H1 (cell line): Measurements from ENCODE around the gene OVCH1. TPM values are rescaled to one million over a fixed set of nuclear protein-coding genes. Genes with fewer than 3 reads are reported as not detected.

ENCODE experiments used
- CTCF ChIA-PET: fragments of 300-600 bp; sonication (Branson Sonifier 250); formaldehyde crosslinking; loops from one replicate; lab custom pipeline; 2021; ENCODE audit not compliant: partially characterized antibody; lab: Charles Lee
- POLR2A ChIA-PET: fragments of 300-600 bp; sonication (Branson Sonifier 250); formaldehyde crosslinking; loops from one replicate; lab custom pipeline; 2021; ENCODE audit warnings: inconsistent platforms; ENCODE audit not compliant: partially characterized antibody; lab: Charles Lee
- DNase-seq, 2 experiments: peaks; one replicate each; pipeline versions ENCODE4 v3.0.0 to v3.0.0-alpha.2; 2010 to 2022; ENCODE audit warnings: low spot score in 2 of 2, low read depth in 1 of 2, mixed read lengths in 1 of 2
- FAIRE-seq: peaks from 2 replicates; lab custom pipeline; 2011; peaks lifted over from hg19 to GRCh38; lab: Jason Lieb, UNC
- H2AFZ ChIP-seq: 2 replicates; pipeline ENCODE4 v1.8.1; 2012; ENCODE audit warnings: low read length, inconsistent platforms
- H2AK5ac ChIP-seq: 2 replicates; pipeline ENCODE4 v1.6.1; 2013; ENCODE audit warnings: low read depth, low read length
- H2BK120ac ChIP-seq: replicated peaks from 2 replicates; pipeline ENCODE3; 2013; ENCODE audit warnings: low read depth, low read length, inconsistent platforms
- H2BK12ac ChIP-seq: 2 replicates; pipeline ENCODE4 v1.6.1; 2013; ENCODE audit warnings: low read depth, low read length
- H2BK15ac ChIP-seq: 2 replicates; pipeline ENCODE4 v1.6.1; 2013; ENCODE audit warnings: low read length
- H2BK20ac ChIP-seq: 2 replicates; pipeline ENCODE4 v1.6.1; 2013; ENCODE audit warnings: low read length
- H2BK5ac ChIP-seq: 2 replicates; pipeline ENCODE4 v1.6.1; 2013; ENCODE audit warnings: low read depth, low read length
- H3K14ac ChIP-seq: 2 replicates; pipeline ENCODE4 v1.6.1; 2013; ENCODE audit warnings: inconsistent platforms; ENCODE audit not compliant: insufficient read length
- H3K18ac ChIP-seq: 2 replicates; pipeline ENCODE4 v1.6.1; 2013; ENCODE audit warnings: low read length; ENCODE audit errors: extremely low read depth
- H3K23ac ChIP-seq: 2 replicates; pipeline ENCODE4 v1.6.1; 2013; ENCODE audit warnings: inconsistent platforms; ENCODE audit not compliant: insufficient read length
- H3K23me2 ChIP-seq: 2 replicates; pipeline ENCODE4 v1.6.1; 2013; ENCODE audit warnings: low read depth, low read length
- H3K27ac ChIP-seq: 2 replicates; pipeline ENCODE4 v1.6.1; 2011; ENCODE audit warnings: low read depth, low read length, inconsistent platforms
- H3K27me3 ChIP-seq, 4 experiments: replicated peaks in 1 of 4; 1 replicate in 1 of 4; 2 replicates in 3 of 4; pipeline versions ENCODE4 v1.6.1 to v1.8.1; 2011 to 2013; ENCODE audit warnings: low read length in 3 of 4, mild to moderate bottlenecking in 3 of 4, inconsistent platforms in 2 of 4, mixed read lengths in 2 of 4, moderate library complexity in 1 of 4; ENCODE audit not compliant: control insufficient read depth in 3 of 4, insufficient read depth in 3 of 4; ENCODE audit errors: extremely low read depth in 1 of 4
- H3K36me3 ChIP-seq, 4 experiments: 2 replicates each; pipeline versions ENCODE4 v1.6.1 to v1.8.1; 2011 to 2013; ENCODE audit warnings: mild to moderate bottlenecking in 4 of 4, low read length in 3 of 4, moderate library complexity in 2 of 4, control low read depth in 1 of 4, inconsistent platforms in 1 of 4; ENCODE audit not compliant: insufficient read depth in 4 of 4, control insufficient read depth in 2 of 4
- H3K4ac ChIP-seq: replicated peaks from 2 replicates; pipeline ENCODE3; 2013; ENCODE audit warnings: low read length, low read depth, mixed read lengths, inconsistent platforms; ENCODE audit not compliant: insufficient read length
- H3K4me1 ChIP-seq, 4 experiments: replicated peaks in 1 of 4; 1 replicate in 1 of 4; 2 replicates in 3 of 4; pipeline versions ENCODE4 v1.6.1 to v1.8.1; 2011 to 2013; ENCODE audit warnings: low read length in 3 of 4, inconsistent platforms in 2 of 4, mixed read lengths in 1 of 4; ENCODE audit not compliant: insufficient read depth in 4 of 4, control insufficient read depth in 3 of 4
- H3K4me2 ChIP-seq, 2 experiments: 2 replicates each; pipeline versions ENCODE4 v1.6.1 to v1.8.1; 2011 to 2013; ENCODE audit warnings: low read depth in 2 of 2, low read length in 2 of 2, control low read depth in 1 of 2, inconsistent platforms in 1 of 2, mild to moderate bottlenecking in 1 of 2; ENCODE audit not compliant: insufficient read depth in 1 of 2
- H3K4me3 ChIP-seq, 4 experiments: fragments of 200-600, 300-600 bp in 1 of 4; sonication (generic), shearing (Covaris generic), sonication (Bioruptor Twin) in 1 of 4; 2 replicates each; pipeline versions ENCODE4 v1.5.1 to v1.8.1; 2011 to 2016; ENCODE audit warnings: low read length in 4 of 4, low read depth in 3 of 4, control low read depth in 2 of 4, inconsistent platforms in 2 of 4, mild to moderate bottlenecking in 2 of 4, mixed read lengths in 1 of 4, moderate library complexity in 1 of 4; ENCODE audit not compliant: insufficient read depth in 2 of 4; ENCODE audit errors: extremely low read depth in 1 of 4
- H3K56ac ChIP-seq: replicated peaks from 2 replicates; pipeline ENCODE3; 2013; ENCODE audit warnings: low read depth, mild to moderate bottlenecking, mixed read lengths, low read length, inconsistent platforms; ENCODE audit not compliant: insufficient read length
- H3K79me1 ChIP-seq: 2 replicates; pipeline ENCODE4 v1.6.1; 2013; ENCODE audit warnings: low read depth, low read length, control low read depth
- H3K79me2 ChIP-seq, 2 experiments: 2 replicates each; pipeline versions ENCODE4 v1.6.1 to v1.8.1; 2012 to 2013; ENCODE audit warnings: low read length in 2 of 2, mild to moderate bottlenecking in 2 of 2, inconsistent platforms in 1 of 2; ENCODE audit not compliant: insufficient read depth in 2 of 2, control insufficient read depth in 1 of 2
- H3K9ac ChIP-seq, 4 experiments: replicated peaks in 1 of 4; 1 replicate in 1 of 4; 2 replicates in 3 of 4; pipeline versions ENCODE4 v1.6.1 to v1.8.1; 2011 to 2013; ENCODE audit warnings: low read depth in 3 of 4, low read length in 3 of 4, control low read depth in 2 of 4, mild to moderate bottlenecking in 2 of 4, moderate library complexity in 2 of 4, inconsistent platforms in 1 of 4; ENCODE audit errors: extremely low read depth in 1 of 4
- H3K9me3 ChIP-seq, 2 experiments: 2 replicates each; pipeline versions ENCODE4 v1.6.1 to v1.8.1; 2012 to 2013; ENCODE audit warnings: mild to moderate bottlenecking in 2 of 2, moderate library complexity in 2 of 2, control low read depth in 1 of 2, inconsistent platforms in 1 of 2, low read depth in 1 of 2, low read length in 1 of 2, mixed read lengths in 1 of 2; ENCODE audit not compliant: insufficient read depth in 2 of 2
- H4K20me1 ChIP-seq, 2 experiments: replicated peaks in 1 of 2; 2 replicates each; pipeline versions ENCODE3 to v1.8.1; 2011 to 2013; ENCODE audit warnings: inconsistent platforms in 2 of 2, low read length in 2 of 2, mild to moderate bottlenecking in 1 of 2; ENCODE audit not compliant: insufficient read depth in 2 of 2, control insufficient read depth in 1 of 2
- H4K5ac ChIP-seq: 2 replicates; pipeline ENCODE4 v1.6.1; 2013; ENCODE audit warnings: low read length, low read depth, mixed read lengths, inconsistent platforms; ENCODE audit not compliant: insufficient read length
- H4K8ac ChIP-seq: 2 replicates; pipeline ENCODE4 v1.8.0; 2013; ENCODE audit warnings: mild to moderate bottlenecking, moderate library complexity, low read length, inconsistent platforms; ENCODE audit not compliant: insufficient read depth; ENCODE audit errors: extremely low read depth
- H4K91ac ChIP-seq: replicated peaks from 2 replicates; pipeline ENCODE3; 2013; ENCODE audit warnings: low read length, mixed read lengths, inconsistent platforms; ENCODE audit not compliant: insufficient read length
- ATF2 ChIP-seq: IDR thresholded peaks from 2 replicates; pipeline ENCODE4 v1.6.1; 2012; ENCODE audit warnings: low read length, inconsistent platforms
- BACH1 ChIP-seq: IDR thresholded peaks from 2 replicates; pipeline ENCODE4 v1.6.1; 2012; ENCODE audit warnings: low read length, improper control_type of control experiment
- BCL11A ChIP-seq, 2 experiments: IDR thresholded peaks; one replicate each; pipeline ENCODE4 v1.6.1; 2011; ENCODE audit warnings: low read depth in 2 of 2, low read length in 2 of 2, mild to moderate bottlenecking in 2 of 2
- NANOG ChIP-seq: IDR thresholded peaks from 2 replicates; pipeline ENCODE4 v1.6.1; 2011; ENCODE audit warnings: low read length, low read depth, mild to moderate bottlenecking, inconsistent platforms; ENCODE audit not compliant: insufficient read depth, poor library complexity, severe bottlenecking
- PHF8 ChIP-seq: fragments of 200-600 bp; sonication (generic); conservative IDR thresholded peaks from 2 replicates; pipeline ENCODE4 v1.7.1; 2012; ENCODE audit warnings: low read depth, mild to moderate bottlenecking, inconsistent platforms, low read length, moderate library complexity
- POLR2A ChIP-seq, 2 experiments: IDR thresholded peaks; 1 replicate in 1 of 2; 2 replicates in 1 of 2; pipeline ENCODE4 v1.6.1; 2011; ENCODE audit warnings: low read depth in 2 of 2, low read length in 2 of 2, mild to moderate bottlenecking in 2 of 2; ENCODE audit errors: control extremely low read depth in 1 of 2
- POU5F1 ChIP-seq: IDR thresholded peaks from 2 replicates; pipeline ENCODE4 v1.6.1; 2011; ENCODE audit warnings: low read depth, mild to moderate bottlenecking, low read length, moderate library complexity
- SAP30 ChIP-seq: fragments of 300-600 bp; sonication (generic); IDR thresholded peaks from 2 replicates; pipeline ENCODE4 v1.7.1; 2012; ENCODE audit warnings: low read length, moderate library complexity, mild to moderate bottlenecking, inconsistent platforms; ENCODE audit not compliant: insufficient read depth, insufficient replicate concordance
- TCF12 ChIP-seq: IDR thresholded peaks from 2 replicates; pipeline ENCODE4 v1.6.1; 2011; ENCODE audit warnings: low read depth, mild to moderate bottlenecking, low read length
- polyA plus RNA-seq, 7 experiments: library from polyadenylated mRNA; depleted of rRNA in 3 of 7; stranded (reverse) in 5 of 7; unstranded in 2 of 7; fragments of >200 nt in 5 of 7; fragments of 200-250 nt in 2 of 7; gene quantifications; 1 replicate in 5 of 7; 2 replicates in 1 of 7; 4 replicates in 1 of 7; pipeline versions ENCODE4 v1.2.1 to v1.2.3, GENCODE V29; 2011 to 2013; ENCODE audit warnings: missing spikeins in 2 of 7, mixed read lengths in 2 of 7
- total RNA-seq: library from RNA; stranded (reverse); fragmentation: NEBNext Ultra II Directional; extraction: Animal tissue kit (Norgen Biotek cat#: 25700); gene quantifications from 2 replicates; pipeline ENCODE4 v1.2.1, GENCODE V29; 2021

OVCH1 gene
- total and polyA plus RNA-seq, 2 of the 8 experiments (the other 6 are each of a cell fraction or from before 2014, with no cell fraction given): 0.07 TPM; not detected in 1

DNA sequence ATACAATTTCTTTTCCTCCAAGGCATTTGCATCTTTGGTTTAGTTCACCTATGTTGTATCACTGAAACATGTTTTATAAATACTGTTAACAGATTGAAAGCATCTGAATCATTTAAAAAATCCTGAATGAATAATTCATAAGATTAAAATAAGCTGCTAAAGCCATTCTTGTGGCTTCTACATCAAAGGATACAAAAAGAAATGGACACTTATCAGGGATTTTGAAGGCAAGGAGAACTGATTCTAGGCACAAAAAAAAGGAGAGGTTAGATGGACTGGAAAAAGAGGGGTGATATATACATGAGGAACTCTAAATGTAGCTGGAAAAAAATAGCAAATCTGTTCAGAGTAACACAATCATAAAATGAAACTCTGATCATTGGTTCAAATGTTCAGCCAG, 5.8 kb upstream of the OVCH1 start:
- FAIRE-seq: no peak
- TF ChIP-seq PHF8: no peak
- no peak for TF ChIP-seq BACH1
- no peak for TF ChIP-seq TCF12
- TF ChIP-seq SAP30: no peak
- TF ChIP-seq NANOG: no peak
- TF ChIP-seq BCL11A (IDR thresholded peaks at IDR 0.05; ENCODE audit: low read depth in 2 of 2, low read length in 2 of 2): no peak
- no peak for TF ChIP-seq POU5F1
- TF ChIP-seq ATF2: no peak
- no peak for TF ChIP-seq POLR2A (IDR thresholded peaks at IDR 0.05; ENCODE audit: control extremely low read depth in 1 of 2, low read depth in 2 of 2, low read length in 2 of 2)
- TF ChIP-seq, all 59 proteins: peak for 0
- no peak overlapping the region for H3K14ac ChIP-seq
- H3K4me3 ChIP-seq: no peak overlapping the region
- no peak overlapping the region for H3K23ac ChIP-seq
- H3K56ac ChIP-seq: no peak overlapping the region
- H2BK15ac ChIP-seq: no peak overlapping the region
- H4K5ac ChIP-seq: no peak overlapping the region
- H2BK5ac ChIP-seq: no peak overlapping the region
- H3K27ac ChIP-seq: no peak overlapping the region
- no peak overlapping the region for H4K8ac ChIP-seq
- H3K4ac ChIP-seq: no peak overlapping the region
- H3K27me3 ChIP-seq: no peaks in the 10 kb centered on the region
- ChIA-PET CTCF (no interaction called here), POLR2A (no interaction called here)
- H2AFZ ChIP-seq: no peak overlapping the region
- no peaks in the 10 kb centered on the region for H3K4me1 ChIP-seq
- H4K20me1 ChIP-seq: no peaks in the 10 kb centered on the region
- no peak overlapping the region for H2AK5ac ChIP-seq
- no peaks in the 10 kb centered on the region for H3K23me2 ChIP-seq
- no peak overlapping the region for H3K18ac ChIP-seq
- no peak overlapping the region for H3K9ac ChIP-seq
- H4K91ac ChIP-seq: no peak overlapping the region
- H2BK12ac ChIP-seq: no peak overlapping the region
- H3K9me3 ChIP-seq: no peaks in the 10 kb centered on the region
- no peaks in the 10 kb centered on the region for H3K79me2 ChIP-seq
- H2BK120ac ChIP-seq: no peak overlapping the region
- no peak overlapping the region for H3K4me2 ChIP-seq
- H2BK20ac ChIP-seq: no peak overlapping the region
- peaks cover 0 to 4% (median 0%) of the 10 kb centered on the region in 4 experiments; a peak in 2 of 8 replicates for H3K36me3 ChIP-seq
- no peak for DNase-seq
- no peaks in the 10 kb centered on the region for H3K79me1 ChIP-seq
